ENCODE data around the gene MT1X.

DNA sequence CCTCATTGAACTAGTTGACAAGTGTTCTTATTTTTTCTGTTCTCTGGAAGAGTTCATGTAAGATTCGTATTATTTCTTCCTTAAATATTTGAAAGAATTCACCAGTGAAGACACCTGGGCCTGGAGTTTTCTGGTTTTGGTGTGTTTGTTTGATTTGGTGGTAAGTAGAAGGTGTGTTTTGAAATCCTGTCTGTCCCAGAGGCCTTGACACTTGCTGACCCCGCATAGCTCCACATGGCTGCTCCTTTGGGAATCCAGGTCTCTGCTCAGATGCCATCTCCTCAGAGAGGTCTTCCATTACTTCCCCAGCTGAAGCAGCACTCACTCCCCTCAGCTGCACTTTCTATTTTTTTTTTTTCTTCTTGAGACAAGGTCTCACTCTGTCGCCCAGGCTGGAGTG is 41.9 kb downstream of the MT1X start:
- TF ChIP-seq CTCF (IDR thresholded peaks at IDR 0.05; ENCODE audit: low read depth, low read length) (no peak), EZH2phosphoT487 (IDR thresholded peaks at IDR 0.05; ENCODE audit: low read depth) (no peak)
